GM18867 (cell line): ENCODE data around the gene FOXJ3.

Experiments
- ATAC-seq: cut with Tn5 transposase; IDR thresholded peaks from one replicate; pipeline ENCODE4 v1.9.1; 2021; ENCODE audit warnings: mild to moderate bottlenecking, moderate library complexity; ENCODE audit not compliant: unreplicated experiment

The FOXJ3 gene

GRCh38 chr1:42335050-42335808, at the start of gene FOXJ3:
FOXJ3 (minus strand) TSS chr1:42335235; CDS start chr1:42311093, 24,142 bp downstream.
- ATAC-seq, result peak; percentile 72

GRCh38 chr1:42381280-42381673, 46.2 kb upstream of the FOXJ3 start:
- ATAC-seq, result no peak

GRCh38 chr1:42380586-42381279, 45.7 kb upstream of the FOXJ3 start, which contains the start of gene RIMKLA:
RIMKLA (plus strand) TSS chr1:42380792; CDS start chr1:42380935, 143 bp downstream.
- peak; percentile 93 for ATAC-seq

- peak; percentile 46 for ATAC-seq
These were observed 45.0 kb upstream of the FOXJ3 start for GRCh38 chr1:42379794-42380585.

GRCh38 chr1:42372796-42373195, 37.8 kb upstream of the FOXJ3 start:
- no peak for ATAC-seq

GRCh38 chr1:42370876-42371549, 36.0 kb upstream of the FOXJ3 start:
- no peak for ATAC-seq

- ATAC-seq, result no peak
These were observed 34.4 kb upstream of the FOXJ3 start for GRCh38 chr1:42369471-42369870.

- ATAC-seq, result no peak
These were observed 33.2 kb upstream of the FOXJ3 start for GRCh38 chr1:42368096-42368795.

- ATAC-seq, result no peak
These were observed 30.1 kb upstream of the FOXJ3 start for GRCh38 chr1:42365118-42365517.

GRCh38 chr1:42364542-42364941, 29.5 kb upstream of the FOXJ3 start:
- no peak for ATAC-seq

- ATAC-seq, result no peak
These were observed 29.1 kb upstream of the FOXJ3 start for GRCh38 chr1:42364089-42364488.

- no peak for ATAC-seq
These were observed 24.4 kb upstream of the FOXJ3 start for GRCh38 chr1:42359466-42359865.

- ATAC-seq, result peak; percentile 68
These were observed 23.8 kb upstream of the FOXJ3 start for GRCh38 chr1:42358791-42359190.

GRCh38 chr1:42350086-42350485, 15.1 kb upstream of the FOXJ3 start:
- no peak for ATAC-seq

- ATAC-seq, result no peak
These were observed 13.5 kb upstream of the FOXJ3 start for GRCh38 chr1:42348498-42348897.

- ATAC-seq, result no peak
These were observed 8.0 kb upstream of the FOXJ3 start for GRCh38 chr1:42343049-42343448.

- ATAC-seq, result no peak
These were observed 5.9 kb upstream of the FOXJ3 start for GRCh38 chr1:42340901-42341300.

- ATAC-seq, result no peak
These were observed 5.1 kb upstream of the FOXJ3 start for GRCh38 chr1:42340093-42340492.

- ATAC-seq, result no peak
These were observed 1.9 kb upstream of the FOXJ3 start for GRCh38 chr1:42336978-42337377.

- peak; percentile 4 for ATAC-seq
These were observed 929 bp upstream of the FOXJ3 start for GRCh38 chr1:42335809-42336518.
